Upper lobe of left lung (tissue), 4 donors: ENCODE measurements around the gene F7.

Experiments
- CTCF ChIP-seq, 6 experiments: fragments of 450-650 bp in 4 of 6; fragments of 200-600 bp in 2 of 6; sonication (generic) in 2 of 6; IDR thresholded peaks; one replicate each; pipeline ENCODE4 v1.5.1; 2016 to 2019; ENCODE audit warnings: antibody characterized with exemption in 6 of 6
- POLR2A ChIP-seq, 4 donors: fragments of 450-650 bp; IDR thresholded peaks; one replicate each; pipeline ENCODE4 v1.5.1; 2016 to 2017; ENCODE audit warnings: antibody characterized with exemption in 4 of 4, mild to moderate bottlenecking in 2 of 4
- POLR2AphosphoS5 ChIP-seq, 2 donors: sonication (generic); formaldehyde crosslinking; IDR thresholded peaks; one replicate each; pipeline ENCODE4 v1.5.1; 2017; ENCODE audit warnings: antibody characterized with exemption in 2 of 2

- TF ChIP-seq CTCF (IDR thresholded peaks at IDR 0.05) (no peak), POLR2AphosphoS5 (IDR thresholded peaks at IDR 0.05) (no peak), POLR2A (IDR thresholded peaks at IDR 0.05) (no peak)
Measured at GRCh38 chr13:113169277-113170272, 64.0 kb downstream of the F7 start.
